GM18868 (cell line): ENCODE results near the gene KCNJ13.
"Not testable (repeated sequence)": the region's sequence is repeated elsewhere in the genome, so short reads cannot be mapped to it uniquely, and the experiment has no call there.

Source experiments
- ATAC-seq: cut with Tn5 transposase; IDR thresholded peaks from one replicate; pipeline ENCODE4 v1.9.1; 2021; ENCODE audit warnings: mild to moderate bottlenecking, moderate library complexity; ENCODE audit not compliant: unreplicated experiment

Gene KCNJ13

DNA sequence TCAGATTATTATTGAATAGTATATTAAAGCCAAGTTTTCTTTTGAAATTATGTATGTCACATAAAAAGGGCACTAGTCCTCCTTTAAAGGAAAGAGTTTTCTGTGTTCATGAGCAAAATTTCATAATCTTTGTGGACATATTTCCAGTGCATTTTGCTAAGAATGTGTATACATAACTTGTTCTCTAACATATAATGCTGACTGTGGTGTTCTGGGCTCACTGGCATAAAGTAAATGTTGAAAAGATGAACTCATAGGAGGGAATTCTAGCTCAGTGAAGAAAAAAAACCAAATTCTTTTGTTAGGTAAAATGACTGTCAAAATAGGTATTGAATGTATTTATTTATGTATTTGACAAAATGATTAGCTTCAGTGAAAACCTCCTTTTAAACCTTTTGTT is 6.2 kb downstream of the KCNJ13 start:
- ATAC-seq = no peak

DNA sequence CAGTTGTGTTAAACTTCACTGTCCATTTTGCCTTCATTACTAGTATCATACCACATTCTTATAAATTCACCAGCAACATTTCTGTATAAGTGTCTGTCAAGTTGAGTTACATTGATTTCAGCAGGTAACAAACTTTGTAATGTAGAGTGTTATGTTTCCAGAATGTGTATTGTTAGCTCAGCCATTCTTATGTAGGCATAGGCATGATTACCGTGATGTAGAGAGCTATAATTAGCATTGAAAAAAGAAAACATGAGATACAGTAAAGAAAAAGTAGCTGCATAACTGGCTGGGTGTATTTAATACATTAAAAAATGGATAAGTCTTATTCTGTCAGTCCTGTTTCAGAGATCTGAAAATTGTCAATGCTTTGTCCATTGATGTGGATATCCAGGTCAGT is 8.5 kb downstream of the KCNJ13 start:
- no peak for ATAC-seq

DNA sequence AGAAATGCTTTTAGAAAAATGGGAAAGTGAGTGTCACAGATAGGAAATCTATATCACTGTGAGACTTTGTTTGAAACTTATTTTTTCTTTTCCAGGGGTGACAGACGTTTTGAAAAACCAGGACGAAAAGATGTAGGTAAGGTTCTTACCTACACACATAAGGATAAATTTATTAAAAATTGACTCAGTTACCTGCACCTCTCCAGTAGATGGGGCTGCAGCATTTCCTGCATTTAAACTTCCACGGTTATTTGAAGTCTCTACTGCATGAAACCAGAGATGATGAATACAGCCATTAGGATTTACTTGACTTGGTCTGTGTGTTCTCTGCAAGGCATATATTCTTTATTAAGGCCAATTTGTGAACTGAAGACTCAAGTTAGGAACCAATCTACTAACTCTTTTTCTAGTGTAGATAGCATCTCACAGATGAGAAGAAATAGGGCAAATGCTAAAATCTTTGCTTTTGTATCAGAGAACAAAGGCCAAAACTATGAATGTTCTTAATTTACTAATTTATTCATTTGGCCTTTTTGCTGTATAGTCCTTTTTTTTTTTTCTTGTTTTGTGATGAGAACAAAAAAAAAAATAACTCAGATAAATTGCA is 15.0 kb downstream of the KCNJ13 start:
- ATAC-seq = no peak

DNA sequence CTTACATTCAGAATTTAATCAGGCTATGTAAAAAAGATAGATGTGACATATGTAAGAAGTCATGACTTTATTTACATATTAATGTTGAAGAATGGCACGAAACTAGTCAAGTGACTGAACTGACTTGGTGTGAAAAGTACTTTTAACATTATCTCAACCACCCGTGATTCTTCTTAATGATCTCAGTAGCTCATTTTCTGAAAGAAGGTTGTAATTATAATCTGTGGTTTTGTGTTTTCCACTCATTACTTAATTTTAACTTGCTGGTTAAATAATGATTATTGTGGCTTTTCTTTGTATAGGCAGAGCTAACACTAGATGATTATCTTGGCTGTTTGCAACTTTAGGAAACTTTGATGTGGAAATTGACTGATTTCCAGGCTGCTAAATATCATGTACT is 18.5 kb downstream of the KCNJ13 start:
- ATAC-seq = no peak

DNA sequence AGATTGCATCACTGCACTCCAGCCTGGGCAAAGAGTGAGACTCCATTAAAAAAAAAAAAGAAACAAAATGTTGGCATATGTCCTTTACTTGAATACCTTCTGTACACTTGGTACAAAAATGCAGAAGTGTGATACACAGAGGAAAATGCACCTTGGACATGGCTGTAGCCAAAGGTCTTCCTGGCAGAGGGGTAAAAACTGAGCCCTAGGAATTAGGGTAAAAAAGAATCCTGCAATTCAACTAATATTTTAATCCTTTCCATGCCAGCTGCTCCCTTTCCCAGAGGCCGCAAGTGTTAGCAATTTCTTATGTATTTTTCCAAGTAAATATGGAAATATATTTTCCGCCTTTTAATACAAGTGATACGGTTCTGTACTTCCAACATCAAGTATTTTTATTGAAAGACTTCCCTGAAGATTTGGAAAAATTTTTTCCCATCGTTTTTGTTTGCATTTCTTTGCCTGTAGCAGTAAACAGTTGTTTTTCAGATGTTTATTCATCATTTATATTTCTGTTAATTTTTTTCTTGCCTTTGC is 26.2 kb downstream of the KCNJ13 start:
- no peak for ATAC-seq

DNA sequence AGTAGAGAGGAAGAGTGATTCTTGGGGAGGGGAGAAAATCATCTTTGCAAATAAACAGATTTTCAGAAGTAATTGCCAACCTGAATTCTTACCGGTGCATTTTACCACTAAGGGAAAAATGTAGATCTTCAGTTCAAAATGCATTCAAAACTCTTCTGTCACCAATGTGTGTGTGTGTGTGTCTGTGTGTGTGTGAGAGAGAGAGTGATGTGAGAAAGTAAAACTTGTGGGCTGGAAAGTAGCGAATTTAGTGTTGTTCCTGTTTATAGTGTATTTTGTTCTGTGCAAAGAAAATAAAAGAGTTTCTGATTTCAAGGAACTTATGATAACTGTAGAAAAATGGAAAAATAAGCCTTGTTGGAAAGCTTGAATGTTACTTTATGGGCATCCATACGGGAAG is 27.0 kb downstream of the KCNJ13 start:
- no peak for ATAC-seq

DNA sequence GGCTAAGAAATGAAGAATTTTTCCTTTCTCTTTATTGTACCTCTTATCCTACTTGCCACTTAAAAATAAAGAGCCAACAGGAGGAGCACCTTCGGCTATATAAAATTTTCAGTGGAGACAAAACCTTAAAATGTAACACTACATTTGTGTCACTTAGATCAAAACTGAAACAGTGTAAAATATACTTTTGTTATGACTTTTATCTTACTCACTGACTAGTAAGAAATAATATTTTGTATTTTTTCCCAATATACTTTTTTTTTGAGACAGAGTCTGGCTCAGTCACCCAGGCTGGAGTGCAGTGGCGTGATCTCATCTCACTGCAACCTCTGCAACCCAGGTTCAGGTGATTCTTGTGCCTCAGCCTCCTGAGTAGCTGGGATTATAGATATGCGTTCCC is 28.3 kb downstream of the KCNJ13 start:
- no peak for ATAC-seq

DNA sequence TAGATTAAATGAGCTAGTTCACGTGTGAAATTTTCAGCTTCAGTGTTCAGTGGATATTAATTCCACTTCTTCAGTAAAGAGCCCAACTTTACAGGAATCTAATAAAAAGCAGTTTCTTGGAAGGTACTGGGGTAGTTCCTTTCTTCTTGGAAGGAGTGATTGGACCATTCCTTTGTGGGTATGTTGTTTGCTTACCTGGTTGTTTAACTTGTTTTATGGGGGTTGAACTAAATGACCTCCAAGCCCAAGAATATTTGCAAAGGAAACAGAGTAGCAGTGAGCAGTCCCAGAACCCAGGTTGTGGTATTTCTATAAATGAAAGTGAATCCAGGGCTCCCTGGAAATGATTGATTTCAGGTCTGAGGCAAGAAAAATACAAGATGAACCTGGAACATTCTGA is 31.4 kb downstream of the KCNJ13 start:
- no peak for ATAC-seq

DNA sequence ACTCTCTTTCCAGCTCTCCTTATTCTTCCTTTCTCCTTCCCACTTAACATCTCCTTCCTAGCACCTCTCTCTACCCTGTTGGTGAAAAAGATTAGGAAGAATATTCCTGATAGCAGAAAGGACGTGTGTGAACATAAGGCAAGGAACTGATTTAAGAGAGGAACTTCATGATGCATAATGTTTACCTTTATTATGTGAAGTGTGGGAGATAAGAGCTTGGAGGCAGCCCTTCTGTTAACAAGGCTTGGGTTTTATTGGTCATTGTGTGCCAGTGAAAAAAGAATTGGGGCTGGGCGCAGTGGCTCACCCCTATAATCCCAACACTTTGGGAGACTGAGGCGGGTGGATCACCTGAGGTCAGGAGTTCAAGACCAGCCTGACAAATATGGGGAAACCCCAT is 34.4 kb downstream of the KCNJ13 start:
- ATAC-seq = no peak

DNA sequence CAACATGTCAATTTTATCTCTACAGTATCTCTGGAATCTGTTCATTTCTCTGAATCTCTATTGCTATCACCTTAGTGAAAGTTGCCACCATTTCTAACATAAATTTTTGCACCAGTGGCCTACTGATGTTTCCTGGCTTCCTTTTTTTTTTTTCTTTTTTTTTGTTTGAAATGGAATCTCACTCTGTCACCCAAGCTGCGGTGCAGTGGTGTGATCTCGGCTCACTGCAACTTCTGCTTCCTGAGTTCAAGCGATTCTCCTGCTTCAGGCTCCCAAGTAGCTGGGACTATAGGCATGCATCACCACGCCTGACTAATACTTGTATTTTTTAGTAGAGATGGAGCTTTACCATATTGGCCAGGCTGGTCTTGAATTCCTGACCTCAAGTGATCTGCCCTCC is 35.1 kb downstream of the KCNJ13 start:
- no peak for ATAC-seq

DNA sequence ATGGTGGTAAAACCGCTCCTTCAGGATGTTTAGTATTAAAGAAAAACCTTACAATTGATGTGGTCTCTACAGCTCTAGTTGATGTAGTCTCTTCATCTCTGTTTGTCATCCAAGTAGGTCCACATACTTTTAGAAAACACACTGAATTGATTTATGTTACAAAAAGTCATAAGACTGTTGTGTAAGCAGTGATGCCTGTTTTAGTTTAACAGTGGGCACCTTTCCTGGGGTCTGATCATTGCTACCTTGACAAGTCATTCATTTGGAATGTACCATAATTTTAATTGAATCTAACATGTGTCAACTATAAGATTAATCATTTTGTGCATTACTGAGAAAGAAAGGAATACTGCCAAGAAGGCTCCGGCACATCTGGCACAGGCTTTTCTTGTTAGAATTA is 44.9 kb downstream of the KCNJ13 start:
- no peak for ATAC-seq

DNA sequence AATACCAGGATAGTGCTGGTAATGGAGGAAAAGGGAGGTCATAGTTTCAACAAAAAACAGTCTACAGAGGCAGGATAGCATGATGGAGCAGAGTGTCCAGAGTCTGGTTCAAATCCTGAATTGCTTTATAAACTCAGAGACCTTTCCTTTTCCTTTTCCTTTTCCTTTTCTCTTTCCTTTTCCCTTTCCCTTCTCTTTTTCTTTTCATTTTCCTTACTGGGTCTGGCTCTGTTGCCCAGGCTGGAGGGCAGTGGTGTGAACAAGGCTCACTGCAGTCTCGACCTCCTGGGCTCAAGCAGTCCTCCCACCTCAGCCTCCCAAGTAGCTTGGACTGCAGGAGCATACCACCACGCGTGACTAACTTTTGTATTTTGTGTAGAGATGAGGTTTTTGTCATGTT is 47.6 kb downstream of the KCNJ13 start:
- ATAC-seq = no peak

DNA sequence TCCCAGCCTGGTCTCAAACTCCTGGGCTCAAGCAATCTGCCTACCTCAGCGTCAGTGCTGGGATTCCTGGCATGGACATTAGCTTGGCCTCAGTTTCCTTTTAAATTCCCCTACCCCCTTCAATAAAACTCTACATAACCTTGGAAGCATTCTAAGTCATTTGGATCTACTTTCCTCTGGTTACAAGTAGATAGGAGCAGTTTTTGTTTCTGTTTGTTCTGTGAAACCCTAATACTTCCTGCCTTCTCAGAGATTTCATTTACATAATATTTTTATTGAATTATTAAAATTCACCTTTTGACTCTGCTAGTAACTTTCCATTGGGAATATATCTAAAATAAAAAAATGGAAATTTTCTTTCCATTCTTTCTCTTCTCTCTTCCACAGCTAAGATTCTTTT is 53.3 kb downstream of the KCNJ13 start:
- no peak for ATAC-seq

DNA sequence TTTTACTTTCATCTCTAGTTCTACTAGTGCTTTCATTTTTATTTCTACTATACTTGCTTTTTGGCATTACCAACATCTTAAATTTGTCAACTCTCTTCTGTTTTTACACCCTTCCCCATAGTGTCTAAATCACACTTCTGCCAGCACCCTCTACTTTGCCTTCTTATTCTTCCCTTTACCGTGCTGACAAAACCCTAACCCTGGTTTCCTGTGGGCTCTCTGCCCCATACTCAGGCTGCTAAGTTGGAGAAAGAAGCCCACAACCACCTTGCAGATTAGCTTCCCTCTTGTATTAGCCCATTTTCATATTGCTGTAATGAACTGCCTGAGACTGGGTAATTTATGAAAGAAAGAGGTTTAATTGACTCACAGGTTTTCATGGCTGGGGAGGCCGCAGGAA is 54.5 kb downstream of the KCNJ13 start:
- ATAC-seq = no peak

DNA sequence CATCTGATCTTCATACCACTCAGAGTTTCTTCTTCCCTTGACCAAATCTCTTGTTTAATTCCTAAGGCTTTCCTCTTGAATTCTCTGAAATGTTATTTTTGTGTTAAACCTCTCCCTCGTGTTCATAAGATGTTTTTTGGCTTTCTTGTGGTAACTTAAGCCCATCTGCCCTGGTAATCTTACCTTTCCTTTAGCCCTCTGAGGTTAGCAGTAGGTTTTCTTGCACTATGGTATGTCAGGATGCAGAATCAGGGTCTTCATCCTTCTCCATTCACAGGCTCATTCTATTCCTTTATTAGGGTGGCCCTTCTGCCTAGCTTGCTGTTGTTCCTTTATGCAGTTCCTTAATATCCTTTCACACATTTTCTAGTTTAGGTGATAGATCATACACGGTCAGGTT is 55.1 kb downstream of the KCNJ13 start:
- no peak for ATAC-seq

DNA sequence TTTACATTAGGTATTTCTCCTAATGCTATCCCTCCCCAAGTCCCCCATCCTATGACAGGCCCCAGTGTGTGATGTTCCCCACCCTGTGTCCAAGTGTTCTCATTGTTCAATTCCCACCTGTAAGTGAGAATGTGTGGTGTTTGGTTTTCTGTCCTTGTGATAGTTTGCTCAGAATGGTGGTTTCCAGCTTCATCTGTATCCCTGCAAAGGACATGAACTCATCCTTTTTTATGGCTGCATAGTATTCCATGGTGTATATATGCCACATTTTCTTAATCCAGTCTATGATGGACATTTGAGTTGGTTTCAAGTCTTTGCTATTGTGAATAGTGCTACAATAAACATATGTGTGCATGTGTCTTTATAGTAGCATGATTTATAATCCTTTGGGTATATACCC is 56.3 kb downstream of the KCNJ13 start:
- not testable (repeated sequence) for ATAC-seq
